GM13977 (cell line): ENCODE results near the gene PELO.

ENCODE experiments used
- DNase-seq: peaks from one replicate; pipeline ENCODE4 v3.0.0; 2012; ENCODE audit warnings: low spot score
- CTCF ChIP-seq: IDR thresholded peaks from 2 replicates; pipeline ENCODE4 v1.5.1; 2012; ENCODE audit warnings: mild to moderate bottlenecking, control low read depth; ENCODE audit not compliant: insufficient read depth; ENCODE audit errors: extremely low read depth, missing control alignments
- in situ Hi-C: fragments of 300-500 bp; cut with MboI; formaldehyde crosslinking; loops from one replicate; pipeline ENCODE4 v1.12.0; 2022; ENCODE audit warnings: low sequenced_read_pairs, low pct_unique_long_range_greater_than_20kb, mixed read lengths, inconsistent platforms; ENCODE audit not compliant: unreplicated experiment

The PELO gene

GRCh38 chr5:52798938-52799337, 11.2 kb downstream of the PELO start:
- DNase-seq, result peak; percentile 9
- no peak for TF ChIP-seq CTCF
- in situ Hi-C loops, result no loop called here

- DNase-seq, result no peak
- no peak for TF ChIP-seq CTCF
- in situ Hi-C loops, result no loop called here
Measured at GRCh38 chr5:52799358-52799982, 11.8 kb downstream of the PELO start.

- in situ Hi-C loops, result no loop called here
- no peak for TF ChIP-seq CTCF
- peak; percentile 88 for DNase-seq
Measured at GRCh38 chr5:52799983-52800393, 12.3 kb downstream of the PELO start.

- in situ Hi-C loops, result no loop called here
- no peak for TF ChIP-seq CTCF
- peak; percentile 17 for DNase-seq
Measured at GRCh38 chr5:52800394-52801213, 12.9 kb downstream of the PELO start.

GRCh38 chr5:52801329-52801728, 13.6 kb downstream of the PELO start:
- no peak for DNase-seq
- TF ChIP-seq CTCF, result no peak
- in situ Hi-C loops, result no loop called here

GRCh38 chr5:52802272-52802973, 14.7 kb downstream of the PELO start:
- TF ChIP-seq CTCF, result no peak
- in situ Hi-C loops, result no loop called here

More at GRCh38 chr5:52802272-52802973, 14.7 kb downstream of the PELO start:
- DNase-seq, result no peak
